NCI-H2029 treated with DMSO at 0.1 percent for 48 hours (cell line): ENCODE results near the gene ALKBH5.

ENCODE experiments used
- DNase-seq: peaks from one replicate; lab custom pipeline; 2025; lab: John Stamatoyannopoulos, UW

Gene ALKBH5

DNA sequence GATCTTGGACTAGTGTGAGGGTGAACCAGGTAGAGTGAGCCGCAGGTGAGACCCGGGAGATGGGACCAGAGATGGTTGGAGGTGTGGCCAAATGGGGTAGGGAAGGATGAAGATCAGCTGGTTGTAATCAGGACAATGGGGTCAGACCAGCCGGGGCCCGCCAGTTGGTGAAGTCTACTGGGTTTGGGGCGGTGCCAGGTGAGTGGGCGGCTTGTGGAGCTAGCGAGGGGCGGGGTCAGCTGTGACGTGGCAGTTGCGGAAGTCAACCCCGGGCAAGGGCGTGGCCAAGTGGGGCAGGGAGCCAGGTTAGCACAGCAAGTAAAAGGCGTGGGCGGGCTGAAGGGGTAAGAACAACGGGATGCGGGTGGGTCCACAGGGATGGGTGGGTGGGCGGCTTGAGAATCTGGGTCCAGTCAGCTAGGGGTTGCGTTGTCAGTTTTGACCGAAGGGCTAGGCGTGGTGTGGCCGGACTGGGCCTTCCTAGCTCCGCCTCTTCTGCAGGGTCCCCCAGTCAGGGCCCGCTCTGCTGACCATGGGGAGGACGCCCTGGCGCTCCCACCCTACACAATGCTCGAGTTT is 25.5 kb upstream of the ALKBH5 start:
- DNase-seq = peak; percentile 53

- no peak for DNase-seq
These were observed 24.0 kb upstream of the ALKBH5 start for GRCh38 chr17:18159551-18160120.

DNA sequence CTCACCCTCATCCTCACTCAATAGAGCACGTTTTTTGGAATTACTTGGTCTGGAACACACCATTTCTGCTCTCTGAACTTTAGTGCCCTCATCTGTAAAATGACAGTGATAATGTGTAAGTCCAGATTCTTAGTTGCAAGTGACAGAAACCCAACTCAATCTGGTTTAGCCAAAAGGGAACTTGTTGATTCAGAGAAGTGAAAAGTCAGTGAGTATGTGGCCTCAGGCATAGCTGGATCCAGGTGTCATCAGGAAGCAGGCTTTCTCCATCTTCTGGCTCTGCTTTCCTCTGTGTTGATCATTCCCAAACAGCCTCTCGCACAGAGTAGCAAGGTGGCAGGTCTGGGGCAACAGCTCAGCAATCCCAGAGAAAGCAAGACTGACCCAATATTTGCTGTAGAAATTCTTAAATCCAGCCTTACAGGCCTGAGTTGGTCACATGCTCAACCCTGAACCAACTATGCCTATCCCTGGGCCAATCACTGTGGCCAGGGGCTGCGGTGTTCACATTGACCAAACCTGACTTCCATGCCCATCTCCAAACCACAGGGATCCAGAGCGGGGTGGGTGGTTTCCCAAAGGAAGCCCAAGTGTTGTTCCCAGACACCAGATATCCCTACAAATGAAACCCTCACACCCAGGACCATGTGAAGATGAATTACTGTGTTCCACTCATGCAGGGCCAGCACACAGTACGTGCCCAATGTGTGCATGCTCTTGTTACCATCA is 23.3 kb upstream of the ALKBH5 start:
- no peak for DNase-seq

GRCh38 chr17:18161207-18162145 is 22.2 kb upstream of the ALKBH5 start:
- DNase-seq = no peak

DNA sequence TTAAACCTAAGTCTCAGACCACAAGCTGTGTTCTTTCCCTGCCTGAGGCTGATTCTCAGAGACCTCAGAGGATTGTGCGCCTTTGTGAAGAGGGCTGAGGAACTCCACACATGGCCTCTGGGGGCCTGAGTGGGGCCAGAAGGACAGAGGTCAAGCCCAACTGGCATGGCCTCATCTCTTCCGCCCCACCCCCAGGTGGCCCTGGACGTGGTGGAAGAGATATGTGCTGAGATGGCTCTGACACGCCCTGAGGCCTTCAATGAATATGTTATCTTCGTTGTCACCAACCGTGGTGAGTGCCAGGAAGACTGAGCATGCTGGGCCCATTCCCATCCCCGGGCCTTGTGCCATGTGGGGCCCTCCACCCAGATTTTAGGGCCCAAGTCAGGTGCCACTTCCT is 20.1 kb upstream of the ALKBH5 start:
- DNase-seq = no peak

DNA sequence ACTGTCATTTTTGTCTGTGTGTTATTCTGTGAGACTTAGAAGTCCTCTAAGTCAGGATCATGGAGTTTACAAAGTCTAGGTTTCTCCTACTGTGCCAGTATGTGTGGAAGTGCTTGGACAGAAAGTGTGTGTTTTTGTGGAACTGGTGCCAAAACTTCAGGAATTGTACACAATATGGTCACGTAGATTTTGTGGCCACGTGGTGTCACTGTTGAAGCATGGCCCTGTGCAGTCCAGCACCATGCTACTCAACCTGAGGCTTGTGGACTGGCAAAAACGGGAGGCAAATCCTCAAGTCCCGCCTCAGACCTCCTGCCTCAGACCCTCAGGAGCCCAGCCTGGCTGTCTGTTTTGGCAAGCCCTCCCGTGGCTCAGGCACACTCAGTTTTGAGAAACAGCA is 16.7 kb upstream of the ALKBH5 start:
- DNase-seq = no peak

DNA sequence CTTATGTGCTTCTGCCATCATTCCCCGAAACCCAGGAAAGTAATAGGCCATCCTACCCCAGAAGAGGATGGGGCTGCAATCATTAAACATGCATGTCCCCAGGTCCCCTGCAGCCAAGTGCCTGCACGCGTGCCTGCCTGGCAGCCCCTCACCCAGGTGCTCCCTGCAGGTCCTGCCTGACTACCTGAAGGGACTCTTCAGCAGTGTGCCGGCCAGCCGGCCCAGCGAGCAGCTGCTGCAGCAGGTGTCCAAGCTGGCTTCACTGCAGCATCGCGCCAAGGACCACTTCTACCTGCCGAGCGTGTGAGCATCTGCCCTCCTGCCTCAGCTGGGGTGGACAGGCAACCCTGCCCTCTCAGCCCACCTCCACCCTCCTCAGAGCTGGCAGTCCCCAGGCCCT is 16.2 kb upstream of the ALKBH5 start:
- DNase-seq = no peak

GRCh38 chr17:18172531-18173278 is 10.9 kb upstream of the ALKBH5 start:
- DNase-seq = no peak

- DNase-seq = no peak
These were observed 9.9 kb upstream of the ALKBH5 start for GRCh38 chr17:18173740-18174139.

GRCh38 chr17:18176176-18176575 is 7.5 kb upstream of the ALKBH5 start:
- no peak for DNase-seq

DNA sequence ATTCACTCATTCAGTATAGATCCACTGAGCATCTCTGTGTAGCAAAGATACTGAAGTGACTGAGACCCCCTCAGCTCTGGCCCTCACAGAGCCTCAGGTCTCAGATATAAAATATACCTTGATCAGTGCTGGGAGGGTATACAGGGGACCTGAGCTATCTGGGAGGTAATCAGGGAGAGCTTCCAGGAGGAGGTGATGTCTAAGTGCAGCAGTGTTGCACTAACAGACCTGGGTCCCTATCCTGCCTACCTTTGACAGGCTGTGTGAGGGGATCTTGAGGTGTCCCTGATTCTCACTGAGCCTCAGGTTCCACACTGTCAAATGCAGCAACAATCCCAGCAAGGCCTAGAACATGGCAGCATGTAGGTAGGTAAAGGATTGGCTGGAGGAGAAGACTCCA is 6.5 kb upstream of the ALKBH5 start:
- DNase-seq = no peak

GRCh38 chr17:18177722-18178121 is 5.9 kb upstream of the ALKBH5 start:
- no peak for DNase-seq

DNA sequence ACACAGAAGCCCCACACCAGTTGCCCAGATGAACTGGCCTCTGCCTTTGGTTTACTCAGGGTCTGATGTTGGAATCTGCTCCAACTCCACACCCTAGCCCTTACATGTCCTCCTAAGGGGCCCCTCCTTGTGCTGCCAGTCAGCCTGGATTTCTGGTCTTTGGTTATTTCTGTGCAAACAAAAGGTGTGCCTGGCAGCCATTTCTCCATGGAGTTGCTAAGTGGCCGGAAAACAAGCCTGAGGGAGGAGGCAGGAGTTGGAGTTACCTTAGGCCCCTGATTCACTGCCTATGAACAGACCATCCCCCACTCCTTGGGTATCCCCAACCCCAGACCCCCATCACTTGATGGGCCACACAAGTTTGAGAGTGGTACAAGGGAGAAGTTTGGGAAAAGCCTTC is 4.4 kb upstream of the ALKBH5 start:
- no peak for DNase-seq

GRCh38 chr17:18179804-18180203 is 3.8 kb upstream of the ALKBH5 start:
- no peak for DNase-seq

GRCh38 chr17:18181358-18181757 is 2.3 kb upstream of the ALKBH5 start:
- DNase-seq = no peak

DNA sequence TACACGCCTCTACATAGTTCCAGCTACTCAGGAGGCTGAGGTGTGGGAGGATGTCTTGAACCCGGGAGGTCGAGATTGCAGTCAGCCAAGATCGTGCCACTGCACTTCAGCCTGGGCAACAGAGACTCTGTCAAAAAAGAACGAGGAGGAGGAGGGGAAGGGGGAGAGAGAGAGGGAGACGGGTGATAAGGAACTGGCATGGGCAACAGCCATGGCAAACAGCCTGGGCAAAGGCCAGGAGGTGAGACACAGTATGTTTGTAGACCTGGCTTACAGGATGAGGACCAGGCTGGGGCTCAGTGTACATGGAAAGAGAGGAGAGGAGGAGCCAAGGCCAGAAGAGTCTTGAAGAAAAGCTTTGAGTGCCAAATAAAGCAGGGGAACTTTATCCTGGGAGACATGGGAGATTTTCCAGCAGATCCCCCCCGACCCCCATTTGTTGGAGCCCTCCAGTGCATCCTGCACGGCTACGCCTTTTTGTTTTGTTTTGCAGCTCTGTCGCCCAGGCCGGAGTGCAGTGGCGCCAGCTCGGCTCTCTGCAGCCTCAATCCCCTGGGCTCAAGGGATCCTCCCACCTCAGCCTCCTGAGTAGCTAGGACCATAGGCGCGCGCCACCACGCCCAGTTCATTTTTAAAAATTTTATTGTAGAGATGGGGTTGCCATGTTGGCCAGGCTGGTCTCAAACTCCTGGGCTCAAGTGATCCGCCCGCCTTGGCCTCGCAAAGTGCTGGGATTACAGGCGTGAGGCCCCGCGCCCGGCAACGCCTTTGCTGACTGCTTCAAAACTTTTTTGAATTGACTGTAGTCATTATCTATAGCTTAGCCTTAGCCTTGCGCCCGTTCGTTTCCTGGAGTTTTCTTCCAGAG is 1.3 kb upstream of the ALKBH5 start:
- no peak for DNase-seq

GRCh38 chr17:18182978-18183333 is 672 bp upstream of the ALKBH5 start:
- DNase-seq = no peak

DNA sequence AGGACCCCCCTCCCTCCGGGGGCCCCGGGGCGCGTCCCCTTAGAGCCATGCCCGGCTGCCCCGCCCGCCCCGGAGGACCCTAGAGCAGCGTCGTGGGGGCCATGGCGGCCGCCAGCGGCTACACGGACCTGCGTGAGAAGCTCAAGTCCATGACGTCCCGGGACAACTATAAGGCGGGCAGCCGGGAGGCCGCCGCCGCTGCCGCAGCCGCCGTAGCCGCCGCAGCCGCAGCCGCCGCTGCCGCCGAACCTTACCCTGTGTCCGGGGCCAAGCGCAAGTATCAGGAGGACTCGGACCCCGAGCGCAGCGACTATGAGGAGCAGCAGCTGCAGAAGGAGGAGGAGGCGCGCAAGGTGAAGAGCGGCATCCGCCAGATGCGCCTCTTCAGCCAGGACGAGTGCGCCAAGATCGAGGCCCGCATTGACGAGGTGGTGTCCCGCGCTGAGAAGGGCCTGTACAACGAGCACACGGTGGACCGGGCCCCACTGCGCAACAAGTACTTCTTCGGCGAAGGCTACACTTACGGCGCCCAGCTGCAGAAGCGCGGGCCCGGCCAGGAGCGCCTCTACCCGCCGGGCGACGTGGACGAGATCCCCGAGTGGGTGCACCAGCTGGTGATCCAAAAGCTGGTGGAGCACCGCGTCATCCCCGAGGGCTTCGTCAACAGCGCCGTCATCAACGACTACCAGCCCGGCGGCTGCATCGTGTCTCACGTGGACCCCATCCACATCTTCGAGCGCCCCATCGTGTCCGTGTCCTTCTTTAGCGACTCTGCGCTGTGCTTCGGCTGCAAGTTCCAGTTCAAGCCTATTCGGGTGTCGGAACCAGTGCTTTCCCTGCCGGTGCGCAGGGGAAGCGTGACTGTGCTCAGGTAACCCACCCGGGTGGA is 759 bp downstream of the ALKBH5 start:
- DNase-seq = no peak

DNA sequence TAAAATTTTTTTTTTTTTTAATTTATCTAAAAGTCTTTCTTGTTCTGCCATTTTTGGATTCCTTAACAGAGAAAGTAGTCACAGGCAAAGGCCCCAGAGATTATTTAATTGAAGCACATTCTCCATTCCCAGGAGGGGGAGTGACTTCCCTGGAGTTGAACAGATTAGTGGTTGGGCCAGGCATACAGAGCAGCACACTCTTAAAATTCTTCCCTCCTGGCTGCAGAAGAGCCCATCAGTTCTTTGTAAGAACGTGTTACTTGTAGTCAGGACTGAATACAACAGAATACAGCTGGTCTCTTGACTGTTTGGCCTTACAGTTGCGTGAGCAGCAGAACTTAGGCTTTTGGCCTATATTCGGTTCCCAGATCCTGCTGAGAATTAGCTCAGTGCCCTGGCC is 1.8 kb downstream of the ALKBH5 start:
- no peak for DNase-seq
